Activated naive CD8-positive, alpha-beta T cell (primary cell): ENCODE data around the gene TRABD2B.

Source experiments
- H3K27ac Mint-ChIP-seq: one replicate; pipeline ENCODE4 v1.8.0; 2021; ENCODE audit warnings: mixed read lengths
- H3K27me3 Mint-ChIP-seq: one replicate; pipeline ENCODE4 v1.8.0; 2021; ENCODE audit warnings: mixed read lengths
- H3K36me3 Mint-ChIP-seq: one replicate; pipeline ENCODE4 v1.8.0; 2021; ENCODE audit warnings: mixed read lengths
- H3K4me1 Mint-ChIP-seq: one replicate; pipeline ENCODE4 v1.8.0; 2021; ENCODE audit warnings: low read depth, mixed read lengths
- H3K4me3 Mint-ChIP-seq: one replicate; pipeline ENCODE4 v1.8.0; 2021; ENCODE audit warnings: mild to moderate bottlenecking, mixed read lengths
- H3K9me3 Mint-ChIP-seq: one replicate; pipeline ENCODE4 v1.8.0; 2021; ENCODE audit warnings: low read depth, mixed read lengths

TRABD2B gene

GRCh38 chr1:47850451-47850850 is 146.7 kb downstream of the TRABD2B start:
- Mint-ChIP-seq H3K4me1 (no peaks in the 10 kb centered on the region), H3K9me3 (no peaks in the 10 kb centered on the region), H3K36me3 (no peaks in the 10 kb centered on the region), H3K27ac (no peak overlapping the region), H3K4me3 (no peak overlapping the region), H3K27me3 (no peaks in the 10 kb centered on the region)

GRCh38 chr1:47849591-47850261 is 147.5 kb downstream of the TRABD2B start:
- Mint-ChIP-seq H3K9me3 (no peaks in the 10 kb centered on the region), H3K4me3 (no peak overlapping the region), H3K4me1 (no peaks in the 10 kb centered on the region), H3K36me3 (no peaks in the 10 kb centered on the region), H3K27ac (no peak overlapping the region), H3K27me3 (no peaks in the 10 kb centered on the region)

GRCh38 chr1:47849005-47849521 is 148.1 kb downstream of the TRABD2B start:
- Mint-ChIP-seq H3K4me1 (no peaks in the 10 kb centered on the region), H3K27ac (no peak overlapping the region), H3K4me3 (no peak overlapping the region), H3K36me3 (no peaks in the 10 kb centered on the region), H3K27me3 (no peaks in the 10 kb centered on the region), H3K9me3 (no peaks in the 10 kb centered on the region)

- no peaks in the 10 kb centered on the region for H3K9me3 Mint-ChIP-seq
- no peaks in the 10 kb centered on the region for H3K36me3 Mint-ChIP-seq
- no peak overlapping the region for H3K27ac Mint-ChIP-seq
- no peaks in the 10 kb centered on the region for H3K4me1 Mint-ChIP-seq
- H3K4me3 Mint-ChIP-seq, result no peak overlapping the region
- peaks cover 3% of the 10 kb centered on the region for H3K27me3 Mint-ChIP-seq
These were observed 149.4 kb downstream of the TRABD2B start for GRCh38 chr1:47847763-47848162.

GRCh38 chr1:47844558-47844955 is 152.6 kb downstream of the TRABD2B start:
- Mint-ChIP-seq H3K27me3 (peaks cover 3% of the 10 kb centered on the region), H3K36me3 (no peaks in the 10 kb centered on the region), H3K27ac (no peak overlapping the region), H3K4me3 (no peak overlapping the region), H3K9me3 (no peaks in the 10 kb centered on the region), H3K4me1 (no peaks in the 10 kb centered on the region)

- Mint-ChIP-seq H3K27ac (no peak overlapping the region), H3K4me1 (no peaks in the 10 kb centered on the region), H3K36me3 (no peaks in the 10 kb centered on the region), H3K9me3 (no peaks in the 10 kb centered on the region), H3K4me3 (no peak overlapping the region), H3K27me3 (peaks cover 3% of the 10 kb centered on the region)
These were observed 153.2 kb downstream of the TRABD2B start for GRCh38 chr1:47843781-47844557.

GRCh38 chr1:47843059-47843458 is 154.1 kb downstream of the TRABD2B start:
- H3K36me3 Mint-ChIP-seq, result no peaks in the 10 kb centered on the region
- H3K4me3 Mint-ChIP-seq, result no peak overlapping the region
- no peaks in the 10 kb centered on the region for H3K4me1 Mint-ChIP-seq
- no peak overlapping the region for H3K27ac Mint-ChIP-seq
- peaks cover 3% of the 10 kb centered on the region for H3K27me3 Mint-ChIP-seq
- H3K9me3 Mint-ChIP-seq, result no peaks in the 10 kb centered on the region

GRCh38 chr1:47842228-47842919 is 154.8 kb downstream of the TRABD2B start:
- Mint-ChIP-seq H3K4me1 (no peaks in the 10 kb centered on the region), H3K36me3 (no peaks in the 10 kb centered on the region), H3K27ac (no peak overlapping the region), H3K4me3 (no peak overlapping the region), H3K9me3 (no peaks in the 10 kb centered on the region), H3K27me3 (peaks cover 3% of the 10 kb centered on the region)

GRCh38 chr1:47841356-47841755 is 155.8 kb downstream of the TRABD2B start:
- no peaks in the 10 kb centered on the region for H3K9me3 Mint-ChIP-seq
- no peak overlapping the region for H3K27ac Mint-ChIP-seq
- no peaks in the 10 kb centered on the region for H3K4me1 Mint-ChIP-seq
- peaks cover 3% of the 10 kb centered on the region for H3K27me3 Mint-ChIP-seq
- H3K4me3 Mint-ChIP-seq, result no peak overlapping the region
- no peaks in the 10 kb centered on the region for H3K36me3 Mint-ChIP-seq

GRCh38 chr1:47840393-47841190 is 156.6 kb downstream of the TRABD2B start:
- H3K4me3 Mint-ChIP-seq, result no peak overlapping the region
- H3K36me3 Mint-ChIP-seq, result no peaks in the 10 kb centered on the region
- H3K27ac Mint-ChIP-seq, result no peak overlapping the region
- H3K9me3 Mint-ChIP-seq, result peaks cover 3% of the 10 kb centered on the region
- H3K4me1 Mint-ChIP-seq, result no peaks in the 10 kb centered on the region
- H3K27me3 Mint-ChIP-seq, result peaks cover 3% of the 10 kb centered on the region

GRCh38 chr1:47839433-47839760 is 157.8 kb downstream of the TRABD2B start:
- Mint-ChIP-seq H3K27me3 (peaks cover 5% of the 10 kb centered on the region), H3K27ac (no peak overlapping the region), H3K4me3 (no peak overlapping the region), H3K9me3 (peaks cover 10% of the 10 kb centered on the region), H3K36me3 (no peaks in the 10 kb centered on the region), H3K4me1 (no peaks in the 10 kb centered on the region)

GRCh38 chr1:47838562-47839432 is 158.4 kb downstream of the TRABD2B start:
- H3K4me1 Mint-ChIP-seq, result no peaks in the 10 kb centered on the region
- H3K27me3 Mint-ChIP-seq, result peaks cover 5% of the 10 kb centered on the region
- no peak overlapping the region for H3K27ac Mint-ChIP-seq
- H3K9me3 Mint-ChIP-seq, result peaks cover 10% of the 10 kb centered on the region
- no peak overlapping the region for H3K4me3 Mint-ChIP-seq
- H3K36me3 Mint-ChIP-seq, result no peaks in the 10 kb centered on the region

- Mint-ChIP-seq H3K27me3 (peaks cover 3% of the 10 kb centered on the region), H3K4me1 (no peaks in the 10 kb centered on the region), H3K4me3 (no peak overlapping the region), H3K36me3 (no peaks in the 10 kb centered on the region), H3K9me3 (peaks cover 10% of the 10 kb centered on the region), H3K27ac (no peak overlapping the region)
These were observed 159.2 kb downstream of the TRABD2B start for GRCh38 chr1:47837866-47838561.
